ENCODE measurements around the gene TBC1D9B.
"Not testable (repeated sequence)": the region's sequence is repeated elsewhere in the genome, so short reads cannot be mapped to it uniquely, and the experiment has no call there.

TBC1D9B gene

GRCh38 chr5:179836225-179837019 lies 71.3 kb downstream of the TBC1D9B start:
- no peak for DNase-seq

GRCh38 chr5:179834871-179835270 lies 72.8 kb downstream of the TBC1D9B start:
- not testable (repeated sequence) for DNase-seq

- no peak for DNase-seq
Measured at GRCh38 chr5:179834120-179834519, 73.6 kb downstream of the TBC1D9B start.

- DNase-seq = no peak
Measured at GRCh38 chr5:179833709-179834070, 74.0 kb downstream of the TBC1D9B start.

- DNase-seq = no peak
Measured at GRCh38 chr5:179833056-179833708, 74.5 kb downstream of the TBC1D9B start.

- no peak for DNase-seq
Measured at GRCh38 chr5:179832039-179832745, 75.5 kb downstream of the TBC1D9B start.

- no peak for DNase-seq
Measured at GRCh38 chr5:179830818-179831468, 76.8 kb downstream of the TBC1D9B start.

GRCh38 chr5:179829732-179830435 lies 77.8 kb downstream of the TBC1D9B start:
- no peak for DNase-seq

- no peak for DNase-seq
Measured at GRCh38 chr5:179828756-179829421, 78.8 kb downstream of the TBC1D9B start.

- DNase-seq = peak; percentile 28
Measured at GRCh38 chr5:179827680-179828079, 80.0 kb downstream of the TBC1D9B start.

GRCh38 chr5:179825655-179826182 lies 82.0 kb downstream of the TBC1D9B start:
- DNase-seq = no peak

GRCh38 chr5:179824745-179825112 lies 83.0 kb downstream of the TBC1D9B start:
- DNase-seq = no peak

GRCh38 chr5:179823937-179824744 lies 83.6 kb downstream of the TBC1D9B start:
- DNase-seq = no peak

- DNase-seq = no peak
Measured at GRCh38 chr5:179822444-179822990, 85.2 kb downstream of the TBC1D9B start.

GRCh38 chr5:179822059-179822432 lies 85.7 kb downstream of the TBC1D9B start:
- DNase-seq = no peak

- DNase-seq = peak; percentile 90
Measured at GRCh38 chr5:179821298-179822058, 86.2 kb downstream of the TBC1D9B start.

- peak; percentile 78 for DNase-seq
Measured at GRCh38 chr5:179820483-179821297, 87.0 kb downstream of the TBC1D9B start, which contains the start of gene SQSTM1. SQSTM1 (plus strand) TSS chr5:179820905; CDS start chr5:179820937, 32 bp downstream.

GRCh38 chr5:179820127-179820482 lies 87.6 kb downstream of the TBC1D9B start:
- DNase-seq = no peak
